ENCODE data around the gene TEX2. TPM values are rescaled to one million over a fixed set of nuclear protein-coding genes. Genes with fewer than 3 reads are reported as not detected.

TEX2 gene
- total and polyA plus RNA-seq, 2 experiments from 2014 or later, result 27.9 to 37.7 TPM

DNA sequence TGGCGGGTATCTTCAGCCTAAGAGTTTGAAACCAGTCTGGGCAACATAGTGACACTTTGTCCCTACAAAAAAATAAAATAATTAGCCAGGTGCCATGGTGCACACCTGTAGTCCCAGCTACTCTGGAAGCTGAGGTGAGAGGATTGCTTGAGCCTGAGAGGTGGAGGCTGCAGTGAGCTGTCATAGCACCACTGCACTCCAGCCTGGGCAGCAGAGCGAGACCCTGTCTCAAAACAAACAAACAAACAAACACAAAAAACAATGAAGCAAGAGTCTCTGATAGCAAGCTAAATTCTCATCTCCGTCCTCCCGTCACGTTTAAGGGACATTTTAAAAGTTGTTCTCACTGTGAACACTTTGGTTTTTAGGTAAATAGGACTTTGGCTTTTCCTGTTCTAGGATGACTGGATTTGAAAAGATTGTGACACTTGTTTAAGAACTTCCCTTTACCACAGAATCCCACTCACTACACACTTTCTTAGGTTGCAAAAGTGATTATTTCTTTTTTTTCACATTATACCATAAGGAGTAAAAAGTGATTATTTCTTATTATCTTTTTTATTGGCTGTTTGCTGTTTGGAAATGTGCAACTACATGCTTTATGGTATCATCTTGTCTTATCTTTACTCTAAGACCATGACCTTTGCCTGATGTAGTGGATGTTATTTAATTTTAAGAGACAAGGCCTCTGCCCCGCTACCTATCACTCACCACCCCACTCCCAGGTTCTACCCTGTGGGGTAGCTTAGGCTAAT is 128.7 kb downstream of the TEX2 start:
- no peak for TF ChIP-seq EZH2 (IDR thresholded peaks at IDR 0.05; ENCODE audit: borderline replicate concordance)
- TF ChIP-seq, protein P1, sequence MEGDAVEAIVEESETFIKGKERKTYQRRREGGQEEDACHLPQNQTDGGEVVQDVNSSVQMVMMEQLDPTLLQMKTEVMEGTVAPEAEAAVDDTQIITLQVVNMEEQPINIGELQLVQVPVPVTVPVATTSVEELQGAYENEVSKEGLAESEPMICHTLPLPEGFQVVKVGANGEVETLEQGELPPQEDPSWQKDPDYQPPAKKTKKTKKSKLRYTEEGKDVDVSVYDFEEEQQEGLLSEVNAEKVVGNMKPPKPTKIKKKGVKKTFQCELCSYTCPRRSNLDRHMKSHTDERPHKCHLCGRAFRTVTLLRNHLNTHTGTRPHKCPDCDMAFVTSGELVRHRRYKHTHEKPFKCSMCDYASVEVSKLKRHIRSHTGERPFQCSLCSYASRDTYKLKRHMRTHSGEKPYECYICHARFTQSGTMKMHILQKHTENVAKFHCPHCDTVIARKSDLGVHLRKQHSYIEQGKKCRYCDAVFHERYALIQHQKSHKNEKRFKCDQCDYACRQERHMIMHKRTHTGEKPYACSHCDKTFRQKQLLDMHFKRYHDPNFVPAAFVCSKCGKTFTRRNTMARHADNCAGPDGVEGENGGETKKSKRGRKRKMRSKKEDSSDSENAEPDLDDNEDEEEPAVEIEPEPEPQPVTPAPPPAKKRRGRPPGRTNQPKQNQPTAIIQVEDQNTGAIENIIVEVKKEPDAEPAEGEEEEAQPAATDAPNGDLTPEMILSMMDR (IDR thresholded peaks at IDR 0.05; ENCODE audit: poor library complexity), result no peak
- no peak for TF ChIP-seq EZH2phosphoT487 (IDR thresholded peaks at IDR 0.05; ENCODE audit: low read depth, severe bottlenecking, unreplicated experiment)
- Histone ChIP-seq H3K4me1 (ENCODE audit: insufficient read depth) (peaks cover 28% of the 10 kb centered on the region), H2AFZ (no peak overlapping the region), H3K27ac (peak overlapping the region; percentile 6), H3K4me2 (peak overlapping the region; percentile 9), H3K9me3 (ENCODE audit: low read depth) (no peaks in the 10 kb centered on the region), H3K36me3 (replicated peaks; ENCODE audit: insufficient read depth, low read depth) (no peaks in the 10 kb centered on the region), H3K27me3 (no peaks in the 10 kb centered on the region), H3K9me2 (replicated peaks; ENCODE audit: insufficient read depth) (no peaks in the 10 kb centered on the region), H4K20me1 (ENCODE audit: insufficient read depth, poor library complexity, severe bottlenecking) (no peaks in the 10 kb centered on the region), H3K4me3 (no peak overlapping the region), H3K79me2 (peaks cover under 1% of the 10 kb centered on the region)
- 63% methylated on average over 6 of the region's 6 CpGs for WGBS (ENCODE audit: low lambda C conversion rate, missing lambda C conversion rate)
- DNase-seq (ENCODE audit: low spot score), result no peak

DNA sequence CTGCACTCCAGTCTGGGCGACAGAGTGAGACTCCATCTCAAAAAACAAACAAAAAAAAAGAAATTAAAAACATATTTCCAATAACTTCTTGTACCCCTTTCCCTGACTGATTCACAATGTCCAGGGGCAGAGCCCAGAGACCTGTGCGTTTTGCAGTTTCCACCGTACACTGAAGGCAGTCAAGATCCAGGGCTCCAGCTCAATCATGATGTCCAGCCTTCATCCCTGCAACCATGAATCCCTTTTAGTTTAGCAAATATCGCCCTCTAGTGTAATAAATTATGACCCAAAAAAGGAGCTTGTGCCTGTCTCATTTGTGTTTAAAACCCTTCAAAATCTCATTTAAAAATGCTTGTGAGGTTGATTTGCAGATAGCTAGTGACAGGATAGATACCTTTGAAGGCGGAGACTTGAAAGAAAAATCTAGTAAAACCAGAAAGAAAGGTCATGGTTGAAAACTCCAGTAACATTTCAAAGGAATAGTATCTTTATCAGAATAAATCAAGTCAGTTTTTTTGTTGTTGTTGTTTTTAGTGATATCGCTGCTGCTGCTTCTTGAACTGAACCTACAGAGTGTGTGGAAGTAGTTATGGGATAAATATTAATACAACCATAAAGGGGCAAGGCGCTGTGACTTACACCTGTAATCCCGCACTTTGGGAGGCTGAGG is 129.4 kb downstream of the TEX2 start:
- TF ChIP-seq, protein P1 (IDR thresholded peaks at IDR 0.05; ENCODE audit: poor library complexity), result peak; percentile 82
- no peak for TF ChIP-seq EZH2phosphoT487 (IDR thresholded peaks at IDR 0.05; ENCODE audit: low read depth, severe bottlenecking, unreplicated experiment)
- no peak overlapping the region for H3K4me2 ChIP-seq
- H3K4me3 ChIP-seq, result no peak overlapping the region
- peak; percentile 82 for DNase-seq (ENCODE audit: low spot score)
- H3K36me3 ChIP-seq (replicated peaks; ENCODE audit: insufficient read depth, low read depth), result no peaks in the 10 kb centered on the region
- no peaks in the 10 kb centered on the region for H3K27me3 ChIP-seq
- WGBS (ENCODE audit: low lambda C conversion rate, missing lambda C conversion rate), result 42% methylated on average over 8 of the region's 8 CpGs
- no peak overlapping the region for H2AFZ ChIP-seq
- peaks cover 3% of the 10 kb centered on the region for H4K20me1 ChIP-seq (ENCODE audit: insufficient read depth, poor library complexity, severe bottlenecking)
- H3K9me3 ChIP-seq (ENCODE audit: low read depth), result no peaks in the 10 kb centered on the region
- peaks cover 7% of the 10 kb centered on the region for H3K79me2 ChIP-seq
- peaks cover 32% of the 10 kb centered on the region for H3K4me1 ChIP-seq (ENCODE audit: insufficient read depth)
- H3K27ac ChIP-seq, result peak overlapping the region; percentile 6
- H3K9me2 ChIP-seq (replicated peaks; ENCODE audit: insufficient read depth), result no peaks in the 10 kb centered on the region

DNA sequence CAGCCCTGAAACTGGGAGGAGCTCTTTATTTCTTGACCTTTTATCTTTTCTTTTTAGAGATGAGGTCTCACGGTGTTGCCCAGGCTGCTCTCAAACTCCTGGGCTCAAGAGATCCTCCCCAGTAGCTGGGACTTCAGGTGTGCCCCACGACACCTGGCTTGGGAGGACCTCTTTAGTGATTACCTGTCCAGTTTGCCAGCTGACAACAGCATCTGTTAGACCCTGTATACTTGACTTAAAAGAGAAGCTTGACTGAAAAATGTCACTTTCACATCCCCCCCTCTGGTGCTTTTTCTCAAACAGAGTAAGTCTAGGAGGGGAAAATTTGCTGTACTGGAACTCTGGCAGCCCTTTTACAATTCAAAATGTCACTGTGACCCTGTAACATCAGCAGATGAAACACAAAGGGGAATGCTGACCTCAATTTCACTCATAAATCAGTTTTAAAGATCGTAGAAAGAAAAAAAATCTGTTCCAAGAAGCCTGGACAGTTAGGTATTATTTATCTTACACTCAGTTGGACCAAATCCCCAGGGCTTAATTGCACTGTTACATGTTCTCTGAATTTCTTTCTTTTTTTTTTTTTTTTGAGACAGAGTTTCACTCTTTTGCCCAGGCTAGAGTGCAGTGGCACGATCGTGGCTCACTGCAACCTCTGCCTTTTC is 131.3 kb downstream of the TEX2 start:
- Histone ChIP-seq H4K20me1 (ENCODE audit: insufficient read depth, poor library complexity, severe bottlenecking) (peaks cover 9% of the 10 kb centered on the region), H3K36me3 (replicated peaks; ENCODE audit: insufficient read depth, low read depth) (no peaks in the 10 kb centered on the region), H3K4me1 (ENCODE audit: insufficient read depth) (peaks cover 37% of the 10 kb centered on the region), H2AFZ (no peak overlapping the region), H3K27me3 (no peaks in the 10 kb centered on the region), H3K4me3 (no peak overlapping the region), H3K9me2 (replicated peaks; ENCODE audit: insufficient read depth) (no peaks in the 10 kb centered on the region), H3K27ac (no peak overlapping the region), H3K9me3 (ENCODE audit: low read depth) (no peaks in the 10 kb centered on the region), H3K79me2 (peaks cover 27% of the 10 kb centered on the region), H3K4me2 (no peak overlapping the region)
- 73% methylated on average over 5 of the region's 5 CpGs for WGBS (ENCODE audit: low lambda C conversion rate, missing lambda C conversion rate)
- TF ChIP-seq, protein P1 (IDR thresholded peaks at IDR 0.05; ENCODE audit: poor library complexity), result no peak
- TF ChIP-seq EZH2 (IDR thresholded peaks at IDR 0.05; ENCODE audit: borderline replicate concordance), result no peak
- DNase-seq (ENCODE audit: low spot score), result no peak
